HG03025 (cell line): Measurements from ENCODE around the gene TRAF2.
A peak's percentile ranks its signal among the peaks of the same experiment; 100 is the strongest.
"Not testable (repeated sequence)": the region's sequence is repeated elsewhere in the genome, so short reads cannot be mapped to it uniquely, and the experiment has no call there.

ENCODE experiments used
- ATAC-seq: cut with Tn5 transposase; IDR thresholded peaks from one replicate; pipeline ENCODE4 v1.9.1; 2021; ENCODE audit warnings: mild to moderate bottlenecking, moderate library complexity; ENCODE audit not compliant: unreplicated experiment, low FRiP score

Gene TRAF2

DNA sequence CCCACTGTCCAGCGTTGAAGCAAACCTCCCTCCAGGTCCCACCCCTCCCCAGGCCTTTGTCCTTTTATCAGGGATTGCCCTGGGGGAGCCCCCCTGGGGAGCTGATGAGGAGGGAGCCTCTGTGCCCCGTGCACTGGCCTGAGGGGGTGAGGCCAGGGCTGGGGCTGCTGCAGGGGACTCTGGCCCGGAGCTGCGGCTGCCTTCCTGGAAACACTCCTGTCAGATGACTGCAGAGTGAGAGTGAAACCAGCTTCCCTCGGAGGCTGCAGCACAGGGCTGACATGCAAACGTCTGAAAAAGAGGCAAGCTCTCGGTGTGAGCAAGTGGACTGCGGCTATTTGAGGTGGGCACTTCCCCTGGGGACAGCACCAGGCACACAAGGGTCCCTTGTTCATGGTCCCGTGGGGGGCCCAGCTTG is 4.6 kb upstream of the TRAF2 start:
- no peak for ATAC-seq

DNA sequence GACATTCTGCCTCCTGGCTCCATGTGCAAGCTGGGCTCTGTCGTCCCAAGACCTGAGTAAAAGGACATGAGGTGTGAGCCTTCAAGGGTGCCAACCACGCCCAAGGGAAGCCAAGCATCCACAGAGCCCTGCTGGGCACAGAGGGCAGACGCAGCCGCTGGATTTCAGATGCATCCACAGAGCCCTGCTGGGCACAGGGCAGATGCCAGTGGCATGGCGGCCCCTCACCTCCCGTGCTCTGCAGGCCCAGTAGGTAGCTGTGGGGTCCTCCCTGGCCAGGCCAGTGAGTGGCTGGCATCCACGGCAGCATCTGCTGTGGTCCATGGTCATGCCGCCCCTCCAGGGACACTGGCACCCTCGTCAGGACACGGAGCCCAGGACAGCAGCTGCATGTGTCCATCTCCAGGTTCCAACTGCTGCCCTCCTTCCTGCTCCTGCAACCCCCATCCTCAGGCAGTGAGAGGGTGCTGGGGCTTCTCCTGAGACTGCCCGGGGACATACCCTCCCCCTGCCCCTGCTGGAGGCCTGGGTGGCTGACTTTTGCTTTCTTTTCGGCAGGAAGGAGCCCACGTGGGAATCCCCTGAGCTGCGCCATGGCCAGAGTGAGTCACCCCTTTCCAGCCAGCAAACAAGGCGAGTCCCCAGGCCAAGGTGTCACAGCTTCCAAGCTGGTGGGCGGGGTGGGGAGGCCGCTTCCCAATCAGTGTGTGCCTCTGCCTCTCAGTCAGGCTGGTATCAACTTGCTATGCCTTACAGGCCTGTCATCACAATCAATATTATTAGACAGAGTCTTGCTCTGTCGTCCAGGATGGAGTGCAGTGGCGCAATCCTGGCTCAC is 4.0 kb upstream of the TRAF2 start:
- no peak for ATAC-seq

DNA sequence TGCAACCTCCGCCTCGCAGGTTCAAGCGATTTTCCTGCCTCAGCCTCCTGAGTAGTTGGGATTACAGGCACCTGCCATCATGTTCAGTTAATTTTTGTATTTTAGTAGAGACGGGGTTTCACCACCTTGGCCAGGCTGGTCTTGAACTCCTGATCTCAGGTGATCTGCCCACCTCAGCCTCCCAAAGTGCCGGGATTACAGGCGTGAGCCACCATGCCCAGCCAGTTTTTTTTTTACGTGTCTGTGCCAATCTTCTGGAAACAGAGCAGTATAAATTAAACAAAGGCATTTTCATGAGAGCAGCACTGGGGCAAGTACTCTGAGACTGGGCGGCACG is 3.4 kb upstream of the TRAF2 start:
- not testable (repeated sequence) for ATAC-seq

DNA sequence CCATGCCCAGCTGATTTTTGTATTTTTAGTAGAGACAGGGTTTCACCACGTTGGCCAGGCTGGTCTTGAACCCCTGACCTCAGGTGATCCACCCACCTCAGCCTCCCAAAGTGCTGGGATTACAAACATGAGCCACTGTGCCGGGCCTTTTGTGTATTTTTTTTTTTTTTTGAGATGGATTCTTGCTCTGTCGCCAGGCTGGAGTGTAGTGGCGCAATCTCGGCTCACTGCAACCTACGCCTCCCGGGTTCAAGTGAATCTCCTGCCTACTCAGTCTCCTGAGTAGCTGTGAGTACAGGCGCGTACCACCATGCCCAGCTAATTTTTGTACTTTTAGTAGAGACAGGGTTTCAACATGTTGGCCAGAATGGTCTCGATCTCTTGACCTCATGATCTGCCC is 2.6 kb upstream of the TRAF2 start:
- not testable (repeated sequence) for ATAC-seq

DNA sequence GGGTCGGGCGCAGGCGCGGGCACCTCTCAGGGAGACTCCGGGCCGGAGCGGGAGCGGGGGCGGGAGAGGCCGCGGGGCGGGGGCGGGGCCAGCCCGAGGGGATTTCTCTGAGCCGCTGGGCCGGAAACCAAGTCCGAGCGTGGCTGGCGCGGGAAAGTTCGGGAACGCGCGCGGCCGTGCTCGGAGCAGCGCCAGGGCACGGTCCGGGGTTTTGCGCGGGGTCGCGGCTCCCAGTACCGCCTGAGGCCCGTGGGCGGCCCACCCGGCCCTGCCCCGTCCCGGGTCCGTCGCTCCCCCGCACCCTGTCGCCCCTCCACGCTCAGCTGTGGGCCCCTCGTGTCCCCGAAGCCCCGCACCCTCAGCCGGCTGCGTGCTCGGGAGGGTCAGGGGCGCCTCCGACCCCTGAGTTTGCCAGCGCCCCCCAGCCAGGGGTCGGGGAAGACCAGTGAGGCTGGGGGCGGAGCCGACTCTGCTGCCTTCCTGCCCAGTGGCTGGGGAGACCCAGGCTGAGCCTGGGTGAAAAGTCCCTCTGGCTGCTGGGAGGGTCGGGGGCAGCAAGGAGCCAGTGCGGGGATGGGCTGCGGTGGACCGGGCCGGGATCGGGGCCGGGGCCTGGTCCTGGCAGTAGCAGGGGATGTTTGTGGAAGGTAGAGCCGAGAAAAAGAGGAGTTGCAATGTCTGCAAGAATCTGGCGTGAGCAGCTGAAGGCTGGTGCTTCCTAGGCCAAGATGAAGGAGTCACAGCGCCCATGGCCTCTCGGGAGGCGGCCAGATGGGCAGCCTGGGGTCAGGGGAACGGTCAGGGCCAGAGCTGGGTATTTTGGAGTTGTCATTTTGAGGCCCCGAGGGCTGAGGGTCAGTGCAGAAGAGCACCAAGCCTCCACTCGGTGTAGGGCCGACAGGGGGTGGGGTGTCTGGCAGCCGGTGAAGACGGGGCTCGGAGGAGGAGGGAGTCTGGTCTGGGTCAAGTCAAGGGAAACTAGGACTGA is 588 bp downstream of the TRAF2 start:
- ATAC-seq: peak; percentile 35

DNA sequence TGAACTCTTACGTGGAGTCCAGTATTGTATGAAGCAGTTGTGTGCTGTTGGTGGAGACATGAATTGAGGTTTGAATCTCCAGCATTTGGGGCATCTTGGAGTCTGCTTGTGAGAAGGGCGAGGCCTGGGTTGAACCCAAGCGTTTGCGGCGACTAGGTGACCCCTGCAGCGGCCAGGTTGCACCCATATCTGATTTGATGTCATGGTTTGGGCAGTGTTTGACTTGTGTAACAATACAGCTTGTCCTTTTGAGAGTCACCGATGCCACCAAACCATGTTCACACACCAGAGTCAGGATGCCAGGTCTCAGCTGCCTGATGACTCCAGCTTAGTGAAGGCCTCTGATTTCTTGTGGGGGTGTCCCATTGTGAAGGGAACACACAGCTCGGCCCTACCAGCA is 2.1 kb downstream of the TRAF2 start:
- no peak for ATAC-seq

DNA sequence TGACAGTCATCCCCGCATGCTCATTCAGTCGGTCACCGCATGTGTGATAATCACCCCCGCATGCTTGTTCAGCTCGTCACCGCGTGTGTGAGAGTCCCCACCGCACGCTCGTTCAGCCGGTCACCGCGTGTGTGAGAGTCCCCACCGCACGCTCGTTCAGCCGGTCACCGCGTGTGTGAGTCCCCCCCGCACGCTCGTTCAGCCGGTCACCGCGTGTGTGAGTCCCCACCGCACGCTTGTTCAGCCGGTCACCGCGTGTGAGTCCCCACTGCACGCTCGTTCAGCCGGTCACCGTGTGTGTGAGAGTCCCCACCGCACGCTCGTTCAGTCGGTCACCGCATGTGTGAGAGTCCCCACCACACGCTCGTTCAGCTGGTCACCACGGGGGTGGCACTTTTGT is 3.5 kb downstream of the TRAF2 start:
- no peak for ATAC-seq

DNA sequence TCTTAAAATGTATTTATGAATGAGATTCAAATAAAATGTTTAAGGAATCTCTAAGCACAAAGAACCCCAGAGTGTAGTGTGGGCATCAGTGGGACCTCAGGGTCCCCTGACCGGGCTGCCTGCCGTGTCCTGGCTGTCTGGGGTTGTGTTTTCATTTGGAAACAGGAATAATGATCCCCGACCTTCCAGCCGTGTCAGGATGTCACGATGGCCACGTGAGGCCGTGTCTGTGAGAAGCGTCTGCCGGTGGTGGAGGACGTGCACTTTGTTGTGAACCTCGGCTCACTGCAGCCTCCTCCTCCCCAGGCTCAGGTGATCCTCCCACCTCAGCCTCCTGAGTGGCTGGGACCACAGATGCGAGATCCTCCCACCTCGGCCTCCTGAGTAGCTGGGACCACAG is 4.3 kb downstream of the TRAF2 start:
- no peak for ATAC-seq

DNA sequence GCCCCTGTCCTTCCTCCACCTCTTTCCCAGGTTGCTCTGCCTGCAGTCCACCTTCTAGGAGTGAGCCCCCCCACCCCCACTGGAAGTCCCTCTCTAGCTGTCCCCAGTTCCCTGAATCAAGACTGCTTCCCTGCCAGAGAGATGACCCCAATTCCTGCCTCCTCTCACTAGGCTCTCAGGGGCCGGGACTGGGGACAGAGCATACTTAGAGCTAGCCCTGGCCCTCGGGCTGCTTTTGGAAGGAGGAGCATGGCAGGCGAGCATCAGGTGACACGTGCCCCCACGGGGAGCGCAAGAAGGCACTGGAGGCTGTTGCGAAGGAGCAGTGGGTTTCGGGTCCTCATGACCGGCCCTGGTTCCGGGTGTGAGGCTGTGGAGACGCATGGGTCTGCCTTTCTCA is 9.7 kb downstream of the TRAF2 start:
- no peak for ATAC-seq

DNA sequence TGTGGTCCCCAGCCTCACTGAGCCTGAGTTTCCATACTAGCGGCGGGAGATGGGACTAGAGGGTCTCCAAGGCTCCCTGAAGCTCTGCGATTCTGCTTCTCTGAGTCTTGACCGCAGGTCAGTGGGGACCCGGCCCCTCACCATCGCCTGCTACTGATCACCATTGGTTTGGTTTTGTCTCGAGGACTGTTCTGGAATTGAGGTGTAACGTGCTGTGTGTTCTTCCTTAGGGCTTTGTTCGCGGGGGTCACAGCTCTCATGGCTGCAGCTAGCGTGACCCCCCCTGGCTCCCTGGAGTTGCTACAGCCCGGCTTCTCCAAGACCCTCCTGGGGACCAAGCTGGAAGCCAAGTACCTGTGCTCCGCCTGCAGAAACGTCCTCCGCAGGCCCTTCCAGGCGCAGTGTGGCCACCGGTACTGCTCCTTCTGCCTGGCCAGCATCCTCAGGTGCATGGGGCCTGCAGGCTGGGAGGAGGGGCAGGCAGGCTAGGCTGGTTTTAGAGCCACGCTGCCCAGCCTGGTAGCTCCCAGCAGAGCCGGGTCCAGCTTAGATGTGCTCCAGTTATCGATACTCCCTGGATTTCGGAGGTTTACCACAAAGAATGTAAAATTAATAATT is 12.3 kb downstream of the TRAF2 start:
- ATAC-seq: no peak

DNA sequence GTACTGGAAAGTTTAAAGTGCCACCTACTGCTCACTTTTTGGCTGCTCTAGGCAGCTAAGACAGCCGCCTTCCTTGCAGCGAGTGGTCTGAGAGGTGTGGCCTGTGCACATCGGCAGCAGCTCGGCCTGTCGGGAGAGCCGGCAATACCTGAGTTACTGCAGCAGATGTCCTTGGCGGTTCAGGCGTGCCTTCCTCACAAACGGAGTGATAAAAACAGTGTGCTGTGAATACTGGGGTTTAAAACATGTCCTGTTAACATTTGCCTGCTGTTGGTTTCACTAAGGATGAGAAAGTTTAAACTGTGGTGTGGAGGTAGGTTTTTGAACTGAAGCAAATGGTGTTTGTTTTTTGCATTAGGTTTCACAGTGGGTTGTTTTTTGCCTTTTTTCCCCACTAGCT is 12.9 kb downstream of the TRAF2 start:
- ATAC-seq: no peak

DNA sequence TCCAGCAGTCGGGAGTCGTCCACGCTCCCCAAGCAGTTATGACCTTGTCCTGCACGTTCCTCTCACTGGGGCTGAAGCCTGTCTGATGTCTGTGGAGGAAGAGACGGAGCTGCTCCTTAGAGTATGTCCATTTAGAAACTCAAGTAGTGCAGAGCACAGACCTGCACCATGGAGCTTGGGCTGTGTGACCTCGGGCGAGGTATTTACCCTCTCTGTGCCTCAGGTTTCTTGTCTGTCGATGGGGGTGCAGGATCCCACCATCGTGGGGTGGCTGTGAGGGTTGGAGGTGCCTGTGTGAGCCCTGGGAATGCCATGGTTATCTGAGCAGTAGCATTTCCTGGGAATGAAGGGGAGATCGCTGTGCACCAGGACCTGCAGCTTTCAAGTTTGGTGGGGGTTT is 14.2 kb downstream of the TRAF2 start:
- ATAC-seq: no peak

DNA sequence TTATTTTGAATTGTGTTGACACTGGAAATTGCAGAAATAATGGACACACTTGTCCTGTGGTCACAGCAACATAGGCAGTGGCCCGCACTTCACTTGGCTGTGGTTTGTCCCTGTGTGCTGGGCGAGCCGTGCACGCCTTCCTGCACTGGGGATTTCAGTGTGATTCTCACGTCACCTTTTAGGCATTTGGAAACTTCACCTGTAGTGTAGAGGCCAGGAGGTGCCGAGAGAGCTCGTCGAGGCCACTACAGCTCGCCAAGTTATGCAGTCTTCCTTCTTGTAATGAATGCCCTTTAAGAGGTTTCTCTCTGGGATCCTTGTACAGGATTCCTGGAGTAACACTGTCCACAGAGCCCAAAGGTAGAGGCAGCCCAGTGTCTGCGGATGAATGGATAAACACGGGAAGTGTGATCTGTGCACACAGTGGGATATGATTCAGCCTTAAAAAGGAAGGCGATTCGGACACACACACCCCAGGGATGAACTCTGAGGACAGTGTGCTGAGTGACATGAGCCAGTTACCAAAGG is 14.7 kb downstream of the TRAF2 start:
- no peak for ATAC-seq

DNA sequence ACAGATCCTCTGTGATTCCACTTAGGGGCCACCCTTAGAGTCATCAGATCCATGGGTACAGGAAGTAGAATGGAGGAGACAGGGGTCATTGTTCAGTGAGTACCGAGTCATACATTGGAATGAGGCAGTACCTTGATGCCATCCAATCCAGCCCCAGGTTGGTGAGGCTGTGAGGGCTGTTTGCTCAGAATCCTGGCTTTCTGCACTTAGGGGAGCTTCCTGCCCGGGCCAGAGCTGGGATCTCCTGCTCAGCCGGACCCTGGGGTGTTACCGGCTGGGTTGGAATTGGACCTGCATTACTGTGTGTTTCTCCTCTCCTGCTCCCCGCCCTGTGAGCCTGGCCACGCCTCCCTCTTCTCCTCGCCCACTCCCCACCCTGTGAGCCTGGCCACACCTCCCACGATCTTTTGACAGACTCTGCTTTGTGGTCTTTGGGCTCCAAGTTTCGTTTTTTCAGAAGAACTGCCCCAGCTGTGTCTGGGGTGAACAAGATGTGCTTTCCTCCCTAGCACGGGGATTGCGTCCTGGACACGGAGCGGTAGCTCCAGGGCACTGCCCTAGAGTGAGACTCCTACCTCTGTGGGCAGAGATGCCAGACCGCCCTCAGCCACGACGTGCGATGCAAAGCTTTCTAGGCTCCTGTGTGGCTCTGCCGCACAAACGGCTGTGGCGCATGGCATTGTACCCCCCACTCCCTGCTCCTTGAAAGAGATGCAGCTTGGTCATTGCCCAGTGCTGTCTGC is 15.4 kb downstream of the TRAF2 start:
- peak; percentile 36 for ATAC-seq

DNA sequence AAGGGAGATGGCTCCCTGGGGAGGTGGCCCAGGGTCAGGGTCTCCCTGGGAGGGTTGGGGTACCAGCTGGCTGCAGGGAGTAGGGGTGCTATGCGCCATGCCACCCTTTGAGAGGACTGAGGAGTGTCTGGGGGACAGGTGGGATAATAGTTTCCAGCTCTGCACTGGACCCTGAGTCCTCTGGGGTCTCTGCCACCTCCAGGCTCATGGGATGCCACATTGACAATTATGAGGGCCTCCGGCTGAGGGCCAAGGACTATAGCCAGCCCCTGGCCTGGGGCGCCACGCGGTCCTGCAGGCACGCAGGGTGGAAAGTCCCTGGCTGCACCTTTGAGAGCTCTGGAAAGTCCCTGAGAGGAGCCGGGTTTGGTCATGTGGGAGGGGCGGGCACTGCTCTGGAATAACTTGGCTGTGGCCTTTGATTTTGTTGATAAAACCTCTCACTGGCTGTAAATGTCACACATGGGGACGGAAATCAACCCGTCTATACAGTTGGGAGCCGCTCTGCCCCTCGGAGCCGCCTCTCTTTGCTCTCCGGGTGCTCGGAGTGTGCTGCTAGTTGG is 16.0 kb downstream of the TRAF2 start:
- peak; percentile 27 for ATAC-seq

DNA sequence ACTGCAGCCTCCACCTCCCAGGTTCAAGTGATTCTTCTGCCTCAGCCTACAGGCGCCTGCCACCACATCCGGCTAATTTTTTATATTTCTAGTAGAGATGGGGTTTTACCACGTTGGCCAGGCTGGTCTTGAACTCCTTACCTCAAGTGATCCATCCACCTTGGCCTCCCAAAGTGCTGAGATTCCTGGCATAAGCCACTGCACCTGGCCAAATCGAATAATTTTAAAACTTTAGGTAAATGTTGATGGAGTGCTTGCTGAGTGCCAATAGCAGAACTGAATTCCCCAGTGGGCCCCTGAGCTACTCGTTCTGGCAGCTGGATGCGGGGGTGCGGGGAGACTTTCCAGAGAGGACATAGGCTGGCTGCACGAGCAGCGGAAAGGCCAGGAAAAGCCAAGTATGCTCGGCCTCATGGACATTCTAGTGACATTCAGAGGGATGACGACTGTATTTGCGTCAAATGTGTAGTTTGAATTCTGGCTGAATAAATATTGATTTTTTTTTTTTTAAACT is 16.8 kb downstream of the TRAF2 start:
- no peak for ATAC-seq

DNA sequence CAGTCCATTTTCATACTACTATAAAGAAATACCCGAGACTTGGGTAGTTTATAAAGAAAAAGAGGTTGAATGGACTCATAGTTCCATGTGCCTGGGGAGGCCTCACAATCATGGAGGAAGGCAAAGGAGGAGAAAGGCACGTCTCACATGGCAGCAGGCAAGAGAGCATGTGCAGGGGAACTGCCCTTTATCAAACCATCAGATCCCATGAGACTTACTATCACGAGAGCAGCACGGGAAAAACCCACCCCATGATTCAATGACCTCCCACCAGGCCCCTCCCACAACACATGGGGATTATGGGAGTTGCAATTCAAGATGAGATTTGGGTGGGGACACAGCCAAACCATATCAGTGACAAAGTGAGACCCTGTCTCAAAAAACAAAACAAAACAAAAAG is 19.9 kb downstream of the TRAF2 start:
- ATAC-seq: no peak

DNA sequence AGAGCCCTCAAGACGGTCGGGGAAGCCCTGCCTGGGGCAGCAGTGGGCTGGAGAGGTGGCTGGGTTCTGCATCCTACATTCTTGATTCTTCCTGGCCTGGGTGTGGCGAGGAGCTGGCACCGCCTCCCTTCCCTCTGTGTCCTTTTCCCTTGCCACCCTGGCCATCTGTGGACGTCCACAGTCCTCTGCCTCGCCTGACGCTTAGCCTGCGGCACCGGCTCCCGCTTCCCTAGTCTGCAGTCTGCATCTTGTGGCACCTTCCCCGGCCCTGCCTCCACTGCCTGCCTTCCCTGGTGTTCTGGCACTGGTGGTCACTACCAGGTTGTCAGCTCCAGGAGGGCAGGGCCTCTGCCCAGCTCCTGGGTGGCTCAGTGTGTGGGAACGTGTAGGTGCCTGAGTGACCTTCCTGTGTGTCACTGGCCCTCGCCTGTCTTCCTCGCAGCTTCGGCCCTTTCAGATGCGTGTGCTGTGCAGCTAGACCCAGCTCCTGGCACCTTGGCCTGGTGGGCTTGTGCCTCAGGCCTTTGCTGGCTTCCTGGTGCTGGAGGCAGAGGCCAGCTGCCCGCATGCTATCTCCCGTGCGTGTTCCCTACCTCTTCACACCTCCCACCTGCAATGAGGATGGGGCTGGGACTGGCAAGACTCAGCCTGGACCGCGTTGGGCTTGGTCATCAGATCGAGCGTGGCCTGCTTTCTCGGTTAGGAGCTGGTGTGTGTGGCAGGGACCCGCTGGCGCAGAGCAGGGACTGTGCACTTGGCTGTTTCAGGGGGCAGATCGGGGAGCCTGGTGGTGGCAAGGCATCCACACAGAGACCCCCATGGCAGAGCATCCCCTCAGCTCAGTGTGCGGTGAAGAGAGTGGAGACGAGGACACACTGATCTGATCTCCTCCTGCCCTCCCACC is 20.9 kb downstream of the TRAF2 start:
- ATAC-seq: no peak
